Right kidney (tissue), 1 donor: ENCODE measurements around the gene CEP85L.

Experiments used
- DNase-seq: peaks from one replicate; pipeline ENCODE4 v3.0.0-alpha.2; 2016

CEP85L gene

DNA sequence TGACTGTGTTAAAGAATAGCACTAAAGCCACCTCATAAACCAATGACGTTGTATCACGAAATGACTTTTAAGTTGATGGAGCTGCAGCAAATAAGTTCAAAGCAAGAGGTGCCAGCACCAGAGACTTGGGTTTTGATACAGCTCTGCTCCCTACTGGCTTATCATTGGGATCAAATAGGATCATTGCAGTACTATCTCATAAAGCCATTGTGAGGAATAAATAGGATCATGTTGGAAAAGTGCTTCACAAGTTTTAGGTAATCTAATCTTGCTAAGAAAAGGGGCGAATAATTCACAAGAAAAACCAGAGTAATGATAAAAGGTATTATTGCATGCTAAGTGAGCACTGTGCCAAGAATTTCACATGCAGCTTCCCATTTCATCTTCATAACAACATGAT is 10.4 kb upstream of the CEP85L start:
- no peak for DNase-seq

DNA sequence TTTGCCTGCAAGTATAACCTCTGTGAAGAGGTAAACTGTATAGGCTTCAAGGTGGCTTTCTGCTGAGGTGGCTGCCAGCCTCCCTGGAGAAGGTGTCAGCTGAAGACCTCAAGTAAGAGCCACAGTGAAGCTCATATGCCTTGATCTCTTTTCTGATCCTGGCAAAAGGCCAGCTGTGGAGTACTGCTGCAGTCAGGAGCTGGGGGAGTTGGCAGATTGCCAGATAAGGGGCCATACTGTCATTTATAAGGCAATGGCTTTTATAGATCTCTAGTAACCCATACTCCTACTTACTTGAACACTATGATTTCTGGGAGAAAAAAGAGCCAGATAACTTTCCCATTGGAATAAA is 8.8 kb upstream of the CEP85L start:
- DNase-seq: no peak

DNA sequence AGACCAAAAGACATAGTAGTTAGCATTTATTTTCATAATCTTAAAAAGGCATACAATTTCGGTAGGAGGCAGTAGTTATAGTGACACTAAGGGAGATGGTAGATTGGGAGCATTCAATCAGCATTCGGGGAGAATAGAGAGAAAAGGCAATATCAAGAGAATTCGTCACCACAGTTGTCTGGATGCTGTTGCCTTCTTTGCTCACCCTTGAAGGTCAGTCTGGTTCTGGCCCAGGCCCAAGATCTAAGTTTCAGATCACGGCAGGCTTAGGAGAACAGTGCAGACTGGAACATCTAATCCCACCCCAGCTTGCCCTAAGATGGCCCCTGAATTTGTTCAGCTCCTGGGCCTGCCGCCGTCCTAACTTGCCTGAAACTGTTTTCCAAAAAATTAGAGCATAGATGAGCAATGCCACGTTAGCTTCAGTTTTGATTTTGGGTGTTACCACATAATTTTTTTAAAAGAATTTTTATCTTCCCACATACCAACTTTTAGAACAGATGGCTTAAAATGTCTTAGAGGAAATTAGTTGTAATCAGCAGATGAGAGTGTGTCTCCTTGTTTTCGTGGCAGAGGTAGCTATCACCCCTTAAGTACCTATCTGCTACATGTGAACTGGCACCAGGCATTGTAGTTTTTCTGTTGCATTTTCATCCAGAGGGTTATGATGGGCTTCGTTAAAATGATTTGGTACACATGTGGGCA is 8.3 kb upstream of the CEP85L start:
- DNase-seq: no peak

DNA sequence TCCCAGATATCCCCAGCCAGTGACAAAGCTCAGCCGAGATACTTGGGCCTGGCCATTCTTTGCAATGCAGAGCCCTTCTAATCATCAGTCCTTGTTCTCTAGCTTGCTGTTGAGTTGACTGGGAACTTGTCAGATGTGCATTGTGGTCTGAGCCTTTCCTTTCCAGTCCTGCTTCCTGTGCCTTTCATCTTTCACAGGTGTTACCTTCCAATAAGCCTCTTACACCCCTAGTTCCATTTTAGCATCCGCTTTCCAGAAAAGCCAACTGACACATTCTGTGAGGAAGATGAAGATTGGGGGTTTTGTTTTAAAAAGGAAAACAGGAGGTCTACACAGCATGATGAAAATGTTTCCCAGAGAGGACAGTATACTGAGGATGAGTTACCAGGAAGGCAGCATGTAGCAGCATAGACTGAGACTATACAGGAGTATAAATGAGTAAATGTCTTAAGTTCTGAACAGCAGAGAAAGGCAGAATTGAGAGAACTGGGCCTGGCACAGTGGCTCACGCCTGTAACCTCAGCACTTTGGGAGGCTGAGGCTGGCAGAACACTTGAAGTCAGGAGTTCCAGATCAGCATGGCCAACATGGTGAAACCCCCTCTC is 5.6 kb upstream of the CEP85L start:
- DNase-seq: no peak

DNA sequence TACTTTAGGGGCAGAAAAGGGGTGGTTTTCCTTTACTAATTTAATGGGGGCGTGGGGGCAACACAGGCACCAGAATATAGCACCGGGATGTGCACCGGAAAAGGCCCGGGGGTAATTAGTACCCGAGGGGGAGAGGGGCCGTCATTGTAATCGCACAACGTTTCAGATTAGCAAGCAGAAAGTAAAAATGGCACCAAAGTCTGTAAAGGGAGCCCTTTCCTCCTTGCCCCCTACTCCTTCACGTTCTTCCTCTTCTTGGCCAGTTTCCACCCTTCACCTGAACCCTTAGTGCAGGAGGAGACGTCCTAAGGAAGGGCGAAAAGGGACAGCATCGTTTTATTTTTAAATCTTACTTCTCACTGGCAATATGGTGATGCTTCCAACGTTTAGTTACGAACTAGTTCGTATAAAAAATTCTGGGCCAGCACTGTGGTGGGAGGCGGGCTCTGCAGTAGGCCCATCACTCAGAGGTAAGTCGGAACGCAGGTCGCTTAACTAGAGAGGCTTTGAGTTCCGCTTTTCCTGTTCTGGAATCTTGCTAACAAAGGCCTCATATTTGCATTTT is 742 bp upstream of the CEP85L start:
- DNase-seq: no peak

DNA sequence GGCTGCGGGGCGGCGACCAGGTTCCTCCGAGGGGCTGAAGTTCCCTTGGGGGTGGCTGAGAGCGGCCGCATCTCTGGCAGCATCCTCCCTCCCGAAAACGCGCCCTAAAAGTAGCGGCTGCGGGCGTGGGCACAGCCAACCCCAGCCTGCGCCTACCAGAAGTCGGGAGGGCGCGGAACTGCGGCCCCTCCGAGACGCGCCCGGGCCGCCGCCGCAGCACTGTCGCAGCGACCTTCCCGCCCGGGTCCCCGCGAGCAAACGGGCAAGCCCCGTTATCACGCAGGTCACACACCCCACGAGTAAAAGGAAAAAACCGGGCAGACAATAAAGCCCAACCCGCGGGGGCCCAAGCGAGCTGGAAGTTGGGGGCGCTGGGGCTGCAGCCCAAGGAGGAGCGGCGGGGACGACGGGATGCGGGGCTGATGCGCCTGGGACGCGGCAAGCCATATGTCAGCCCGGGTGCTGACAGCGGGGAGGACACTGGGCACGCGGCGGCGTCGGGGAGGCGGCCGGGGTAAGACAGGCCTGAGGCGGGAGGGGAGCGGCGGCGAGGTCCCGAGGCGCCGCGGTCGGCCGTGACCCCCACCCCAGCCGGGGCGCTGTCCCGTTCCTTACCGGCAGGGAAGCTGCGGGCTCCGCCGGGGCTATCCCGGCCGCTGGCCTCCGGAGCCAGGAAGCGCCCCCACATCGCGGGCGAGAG is 659 bp downstream of the CEP85L start:
- DNase-seq: peak; percentile 90

DNA sequence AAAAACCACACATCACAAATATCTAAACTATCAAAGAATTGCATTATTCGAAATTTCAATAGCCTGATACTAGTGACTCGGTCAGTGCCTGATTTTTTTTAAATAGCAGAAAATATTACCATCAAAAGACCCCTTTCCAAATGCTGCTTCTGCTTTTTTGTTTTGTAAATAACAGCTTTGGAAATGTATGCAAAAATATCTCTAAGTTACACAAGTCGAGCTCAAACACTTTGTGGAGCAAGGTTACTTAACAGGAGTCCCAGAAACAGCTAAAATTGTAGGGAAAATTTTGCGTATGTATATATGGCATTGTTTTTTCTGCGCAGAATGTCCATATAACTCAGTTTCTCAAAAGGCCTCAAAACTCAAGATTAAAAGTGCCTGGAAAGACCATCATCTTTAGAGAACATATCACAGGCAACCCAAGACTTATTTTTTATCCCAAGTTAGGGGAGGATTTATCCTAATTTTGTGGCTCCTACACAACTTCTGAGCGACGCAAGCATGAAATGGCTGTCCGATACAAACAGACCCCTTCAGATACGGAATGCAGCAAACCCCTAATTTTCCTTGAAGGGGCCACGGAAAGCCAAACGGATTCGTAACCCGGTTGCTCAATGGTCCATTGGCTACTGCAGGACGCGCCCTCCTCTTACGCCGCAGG is 1.3 kb downstream of the CEP85L start:
- DNase-seq: no peak

DNA sequence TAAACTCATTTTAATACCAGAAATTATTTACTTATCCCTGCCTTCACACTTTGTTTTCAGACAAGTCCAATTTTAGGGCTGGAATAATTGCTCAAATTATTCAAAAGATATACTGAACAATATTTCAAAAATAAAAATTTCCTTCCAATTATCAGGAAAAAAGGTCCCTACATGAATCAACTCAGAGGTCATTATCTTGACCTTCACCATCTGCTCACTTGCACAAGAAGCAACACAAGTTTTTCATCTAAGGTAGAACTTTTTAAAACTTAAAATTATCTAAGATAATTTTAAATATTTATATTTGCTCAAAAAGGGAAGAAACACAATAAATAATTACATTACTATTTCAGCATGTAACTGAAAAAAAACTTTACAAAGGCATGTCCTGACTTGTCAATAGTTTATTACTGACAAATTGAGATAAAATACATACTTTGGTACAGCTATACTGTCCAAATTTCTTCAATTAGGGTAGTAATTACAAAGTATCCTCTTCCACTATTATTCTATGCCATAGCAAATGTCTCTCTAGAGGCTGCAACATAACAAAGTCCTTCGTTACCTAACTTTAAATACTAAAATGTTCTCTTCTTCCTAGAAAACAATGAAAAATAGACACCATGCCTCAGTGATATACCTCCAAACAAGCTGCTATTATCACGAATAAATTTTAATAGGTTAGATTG is 2.4 kb downstream of the CEP85L start:
- DNase-seq: no peak

DNA sequence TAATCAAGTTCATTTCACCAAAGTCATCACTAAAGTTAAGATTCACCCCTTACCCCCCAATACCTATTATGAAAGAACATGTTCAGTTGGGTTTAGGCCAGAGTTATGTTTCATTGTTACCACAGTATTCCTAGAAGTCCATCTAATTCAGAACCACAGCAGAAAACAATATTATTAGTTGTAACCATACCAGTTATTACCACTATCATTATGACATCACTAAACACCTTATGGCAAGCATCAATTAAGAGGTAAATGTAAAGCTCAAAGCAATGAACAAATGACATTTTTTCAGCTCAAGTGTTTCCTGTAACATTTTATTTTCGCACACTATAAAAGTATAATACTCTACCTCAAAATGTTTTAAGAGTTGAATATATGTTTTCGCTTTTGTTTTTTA is 4.4 kb downstream of the CEP85L start:
- no peak for DNase-seq

DNA sequence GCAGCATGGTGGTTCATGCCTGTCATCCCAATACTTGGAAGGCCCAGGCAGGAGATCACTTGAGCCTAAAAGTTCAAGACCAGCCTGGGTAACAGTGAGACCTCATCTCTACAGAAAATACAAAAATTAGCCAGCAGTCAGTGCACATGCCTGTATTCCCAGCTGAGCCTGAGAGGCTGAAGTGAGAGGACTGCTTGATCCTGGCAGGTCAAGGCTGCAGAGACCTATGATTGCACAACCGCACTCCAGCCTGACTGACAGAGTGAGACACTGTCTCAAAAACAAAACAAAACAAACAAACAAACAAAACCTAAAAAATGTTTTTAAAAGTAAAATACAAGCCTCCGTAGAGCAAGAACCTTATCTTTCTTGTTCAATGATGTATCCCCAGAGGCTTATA is 6.0 kb downstream of the CEP85L start:
- no peak for DNase-seq

DNA sequence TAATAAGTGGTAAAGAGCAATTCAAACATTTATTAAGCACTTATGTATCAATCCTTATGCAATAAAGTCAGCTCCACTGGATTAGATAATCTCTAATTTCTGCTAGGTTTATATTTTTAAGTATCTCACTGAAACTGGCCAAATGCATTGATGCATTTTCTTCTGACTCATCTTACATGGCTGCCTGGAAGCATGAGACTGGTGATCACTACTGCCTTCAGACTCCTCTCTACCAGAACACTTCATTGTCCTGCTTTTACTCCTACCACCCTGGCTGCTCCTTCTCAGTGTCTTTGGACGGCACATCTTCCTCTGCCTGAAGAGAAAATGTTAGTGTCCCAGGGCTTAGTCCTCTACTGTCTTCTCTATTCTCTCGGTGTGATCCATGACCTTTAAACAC is 7.4 kb downstream of the CEP85L start:
- DNase-seq: no peak

DNA sequence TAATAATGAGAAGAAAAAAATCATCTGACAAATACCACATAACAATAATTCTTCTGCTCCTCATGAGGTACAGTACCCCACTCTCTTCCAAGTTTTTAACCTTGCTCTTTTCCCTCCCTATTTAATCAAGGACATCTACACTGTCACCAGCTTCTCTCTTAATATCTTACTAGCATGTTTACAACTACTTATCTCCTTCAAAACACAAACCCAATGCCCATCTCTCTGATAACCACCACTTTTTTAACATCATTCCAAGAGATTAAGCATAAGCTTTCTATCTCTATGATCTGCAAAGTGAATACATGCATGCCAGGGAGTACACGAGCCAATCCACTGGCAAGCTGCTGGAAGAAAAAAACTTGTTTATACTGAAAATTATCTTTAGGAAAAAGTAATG is 10.3 kb downstream of the CEP85L start:
- DNase-seq: no peak

DNA sequence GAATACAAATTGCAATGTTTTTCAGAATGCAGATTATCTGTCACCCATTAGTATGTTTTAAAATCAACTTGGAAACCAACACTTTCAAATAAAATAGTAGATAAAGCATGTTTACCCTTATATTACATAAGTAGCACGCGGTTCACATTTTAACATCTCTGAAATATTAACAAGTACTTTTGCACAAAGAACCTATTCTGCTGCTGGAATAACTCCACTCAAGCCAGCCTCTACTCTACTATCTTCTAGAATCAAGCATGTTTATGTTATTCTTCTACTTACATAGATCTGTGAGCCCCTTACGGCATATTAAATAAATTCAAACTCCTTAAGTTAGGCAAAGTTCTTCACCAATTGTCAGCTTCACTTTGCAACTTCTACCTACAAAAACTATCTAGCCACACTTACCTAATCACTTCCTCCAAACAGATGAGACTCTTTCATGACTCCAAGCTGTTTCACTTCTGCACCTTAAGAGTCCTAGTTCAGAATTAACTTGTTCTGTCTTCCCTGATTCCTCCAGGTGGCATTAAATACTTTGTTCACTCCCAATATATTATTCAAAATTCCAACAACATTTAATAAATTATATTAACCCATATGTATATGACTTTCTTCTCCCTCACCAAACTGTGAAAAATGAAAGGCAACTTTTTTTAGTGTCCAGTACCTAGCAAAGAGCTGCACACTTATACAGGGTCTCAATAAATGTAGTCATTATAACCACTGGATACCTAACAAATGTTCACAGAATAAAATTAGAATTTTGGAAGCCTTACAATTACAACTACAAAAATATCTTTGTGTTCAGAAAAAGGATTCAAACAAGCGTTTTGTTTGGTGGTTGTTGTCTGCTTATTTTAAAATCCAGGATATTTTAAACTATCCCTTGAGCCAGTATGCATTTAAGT is 12.1 kb downstream of the CEP85L start:
- DNase-seq: no peak

DNA sequence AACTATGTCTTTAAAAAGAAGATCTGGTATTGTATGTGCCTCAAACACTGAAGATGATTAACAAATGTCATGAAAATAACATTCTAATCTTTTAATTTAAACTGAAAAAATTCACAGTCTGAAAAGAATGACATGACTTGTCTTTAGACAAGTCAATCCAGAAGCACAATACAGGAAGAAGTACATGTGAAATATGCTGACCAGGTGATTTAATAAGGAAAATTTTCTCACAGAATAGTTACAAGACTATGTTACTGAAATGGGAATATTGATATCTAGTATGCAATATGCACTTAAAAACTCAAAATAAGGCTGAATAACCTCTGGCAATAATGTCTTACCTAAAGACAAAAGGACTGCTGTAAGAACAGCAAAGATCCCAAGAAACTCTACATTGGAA is 13.1 kb downstream of the CEP85L start:
- no peak for DNase-seq

DNA sequence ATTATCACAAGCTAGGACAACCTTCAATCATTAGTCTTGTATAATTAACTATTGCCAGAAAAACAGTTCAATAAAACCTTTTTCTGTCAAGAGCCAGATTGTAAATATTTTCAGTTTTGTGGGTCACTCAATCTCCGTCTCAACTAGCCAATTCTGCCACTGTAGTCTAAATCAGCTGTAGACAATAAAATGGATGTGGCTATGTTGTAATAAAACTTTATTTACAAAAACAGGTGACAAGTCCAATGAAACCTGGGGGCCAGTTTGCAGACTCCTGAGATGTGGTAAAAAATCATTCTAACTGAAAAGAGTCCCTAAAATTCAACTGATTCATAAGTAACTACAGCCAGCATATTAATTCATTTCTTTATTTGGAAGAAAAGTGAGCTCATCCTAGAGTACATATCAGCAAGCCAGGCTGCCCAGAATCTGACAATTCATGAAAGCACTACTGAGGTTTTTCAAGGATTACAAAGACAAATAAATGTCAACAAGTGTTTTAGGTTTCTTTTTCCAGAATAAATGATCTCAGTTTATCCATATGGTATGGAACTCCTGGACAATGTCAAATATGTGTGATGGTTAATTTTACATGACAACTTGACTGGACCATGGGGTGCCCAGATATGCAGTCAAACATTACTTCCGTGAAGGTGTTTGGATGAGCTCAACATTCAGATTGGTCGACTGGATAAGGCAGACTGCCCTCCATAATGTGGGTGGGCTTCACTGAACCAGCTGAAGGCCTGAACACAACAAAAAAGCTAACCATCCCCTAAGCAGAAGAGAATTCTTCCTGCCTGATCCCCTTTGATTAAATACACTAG is 15.3 kb downstream of the CEP85L start:
- DNase-seq: no peak

DNA sequence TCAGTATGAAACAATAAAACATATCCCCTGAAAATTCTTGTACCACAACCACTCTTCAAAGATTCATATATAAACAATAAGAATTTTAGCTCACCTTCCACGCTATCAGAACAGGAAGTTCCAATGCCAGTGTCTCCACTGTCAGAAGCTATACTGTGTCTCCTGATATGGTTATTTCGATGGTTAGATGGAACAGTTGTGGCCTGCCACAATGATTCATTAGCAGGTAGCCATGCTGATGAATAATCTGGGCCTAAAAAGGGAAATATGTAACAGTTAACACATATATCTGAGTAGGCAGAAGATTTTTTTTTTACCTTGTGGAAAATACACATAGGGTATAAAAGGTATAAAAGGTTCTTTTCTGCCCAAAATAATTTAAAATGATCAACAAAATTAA is 19.0 kb downstream of the CEP85L start:
- DNase-seq: no peak

DNA sequence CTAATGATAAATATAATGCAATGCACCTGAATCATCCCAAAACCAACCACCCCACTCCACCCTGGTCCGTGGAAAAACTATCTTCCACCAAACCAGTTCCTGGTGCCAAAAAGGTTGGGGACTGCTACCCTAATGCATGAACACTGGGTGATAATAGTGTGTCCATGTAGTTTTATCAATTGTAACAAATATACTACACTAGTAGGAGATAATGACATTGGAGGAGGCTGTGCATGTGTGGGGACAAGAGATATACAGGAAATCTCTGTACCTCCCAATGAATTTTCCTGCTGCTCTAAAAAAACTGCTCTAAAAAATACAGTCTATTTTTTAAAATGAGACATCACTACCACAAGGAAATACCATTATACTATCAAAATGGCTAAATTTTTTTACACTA is 20.5 kb downstream of the CEP85L start:
- DNase-seq: no peak

DNA sequence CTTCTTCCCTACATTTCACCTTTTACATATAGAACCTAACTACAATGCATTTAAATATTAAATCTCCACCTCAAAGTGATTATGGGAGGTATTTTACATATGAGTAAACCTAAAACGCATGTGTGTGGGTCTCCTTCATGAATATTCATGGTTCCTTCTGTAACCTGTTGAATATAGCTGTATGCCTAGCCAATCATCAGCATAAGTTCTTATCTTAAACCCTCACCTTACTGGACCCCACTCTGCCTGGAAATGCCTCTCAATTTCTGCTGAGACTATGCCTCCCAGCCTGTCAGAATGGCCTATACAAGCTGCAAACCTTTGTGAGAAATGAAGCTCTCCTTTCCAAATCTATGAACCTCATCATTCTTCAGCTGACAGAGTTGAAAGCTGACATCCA is 21.3 kb downstream of the CEP85L start:
- DNase-seq: no peak

DNA sequence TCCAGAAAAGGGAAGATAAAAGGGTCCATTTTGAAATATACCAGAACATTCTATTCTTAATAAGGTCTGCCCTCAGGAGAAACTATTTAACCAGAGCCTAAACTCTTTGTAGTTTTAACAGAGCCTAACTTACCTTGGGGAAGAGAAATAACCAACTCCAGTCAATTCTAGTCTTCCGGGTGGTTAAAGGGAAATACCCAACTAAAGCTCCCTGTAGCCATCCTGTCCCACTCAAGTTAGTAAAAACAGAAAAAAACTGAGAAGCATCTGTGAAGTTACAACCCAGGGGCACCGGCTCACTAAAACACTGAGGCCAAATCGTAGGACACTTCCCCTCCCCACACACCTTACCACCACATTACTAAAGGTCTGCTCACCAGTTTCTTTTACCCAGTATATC is 23.7 kb downstream of the CEP85L start:
- no peak for DNase-seq

DNA sequence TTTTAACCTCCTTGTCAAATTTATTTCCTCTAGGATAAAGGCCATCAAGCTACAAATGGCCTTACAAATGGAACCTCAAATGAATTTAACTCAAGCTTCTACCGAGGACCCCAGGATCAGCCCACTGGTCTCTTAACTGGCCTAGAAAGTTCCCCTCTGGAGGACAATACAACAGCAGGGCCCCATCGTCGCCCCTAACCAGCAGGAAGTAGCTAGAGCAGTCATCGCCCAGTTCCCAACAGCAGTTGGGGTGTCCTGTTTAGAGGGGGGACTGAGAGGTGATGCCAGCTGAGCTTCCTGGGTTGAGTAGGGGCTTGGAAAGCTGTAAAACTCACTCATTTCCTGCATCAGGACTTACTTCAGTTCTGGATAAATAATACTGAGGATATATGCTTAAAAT is 25.6 kb downstream of the CEP85L start:
- no peak for DNase-seq
